ENCODE results near the gene RRP1.

DNA sequence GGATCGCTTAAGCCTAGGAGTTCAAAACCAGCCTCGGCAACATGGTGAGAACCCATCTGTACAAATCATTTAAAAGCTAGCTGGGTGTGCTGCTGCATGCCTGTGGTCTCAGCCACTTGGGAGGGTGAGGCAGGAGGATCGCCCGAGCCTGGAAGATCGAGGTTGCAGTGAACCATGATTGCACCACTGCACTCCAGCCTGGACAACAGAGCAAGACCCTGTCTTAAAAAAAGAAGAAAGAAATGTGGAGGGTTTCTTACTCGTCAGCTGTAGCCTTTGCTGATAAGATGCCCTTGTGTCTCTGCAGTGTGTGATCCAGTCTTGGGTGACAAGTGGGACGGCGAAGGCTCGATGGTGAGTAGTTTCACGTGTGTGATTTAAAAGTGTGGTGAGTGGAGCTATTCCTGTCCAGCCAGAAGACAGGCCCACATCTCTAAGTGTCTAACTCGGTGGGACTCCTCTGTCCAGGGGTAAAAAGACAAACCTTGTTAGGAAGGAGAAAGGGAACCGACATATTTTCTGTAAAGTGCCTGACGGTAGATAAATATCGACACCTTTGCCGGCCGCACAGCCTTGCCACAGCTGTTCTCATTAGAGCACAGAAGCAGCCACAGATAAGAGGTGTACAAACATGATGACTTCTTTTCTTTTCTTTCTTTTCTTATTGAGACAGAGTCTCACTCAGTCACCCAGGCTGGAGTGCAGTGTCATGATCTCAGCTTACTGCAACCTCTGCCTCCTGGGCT, 43.4 kb upstream of the RRP1 start:
- TF ChIP-seq, protein P1, sequence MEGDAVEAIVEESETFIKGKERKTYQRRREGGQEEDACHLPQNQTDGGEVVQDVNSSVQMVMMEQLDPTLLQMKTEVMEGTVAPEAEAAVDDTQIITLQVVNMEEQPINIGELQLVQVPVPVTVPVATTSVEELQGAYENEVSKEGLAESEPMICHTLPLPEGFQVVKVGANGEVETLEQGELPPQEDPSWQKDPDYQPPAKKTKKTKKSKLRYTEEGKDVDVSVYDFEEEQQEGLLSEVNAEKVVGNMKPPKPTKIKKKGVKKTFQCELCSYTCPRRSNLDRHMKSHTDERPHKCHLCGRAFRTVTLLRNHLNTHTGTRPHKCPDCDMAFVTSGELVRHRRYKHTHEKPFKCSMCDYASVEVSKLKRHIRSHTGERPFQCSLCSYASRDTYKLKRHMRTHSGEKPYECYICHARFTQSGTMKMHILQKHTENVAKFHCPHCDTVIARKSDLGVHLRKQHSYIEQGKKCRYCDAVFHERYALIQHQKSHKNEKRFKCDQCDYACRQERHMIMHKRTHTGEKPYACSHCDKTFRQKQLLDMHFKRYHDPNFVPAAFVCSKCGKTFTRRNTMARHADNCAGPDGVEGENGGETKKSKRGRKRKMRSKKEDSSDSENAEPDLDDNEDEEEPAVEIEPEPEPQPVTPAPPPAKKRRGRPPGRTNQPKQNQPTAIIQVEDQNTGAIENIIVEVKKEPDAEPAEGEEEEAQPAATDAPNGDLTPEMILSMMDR (conservative IDR thresholded peaks at IDR 0.05; ENCODE audit: low read depth, low read length), result no peak
- no peak for TF ChIP-seq EZH2phosphoT487 (IDR thresholded peaks at IDR 0.05; ENCODE audit: borderline replicate concordance, low read length)
